ENCODE results near the gene MRGPRD.

MRGPRD gene

GRCh38 chr11:68942095-68942620 is 38.6 kb downstream of the MRGPRD start:
- no peak for DNase-seq

GRCh38 chr11:68941324-68942094 is 39.3 kb downstream of the MRGPRD start:
- no peak for DNase-seq

GRCh38 chr11:68940651-68941323 is 40.0 kb downstream of the MRGPRD start:
- no peak for DNase-seq

- DNase-seq: no peak
Observed at GRCh38 chr11:68939583-68940555, 40.9 kb downstream of the MRGPRD start.

GRCh38 chr11:68938816-68939582 is 41.8 kb downstream of the MRGPRD start:
- no peak for DNase-seq

- DNase-seq: no peak
Observed at GRCh38 chr11:68938088-68938487, 42.7 kb downstream of the MRGPRD start.

- no peak for DNase-seq
Observed at GRCh38 chr11:68936676-68937620, 43.8 kb downstream of the MRGPRD start.

GRCh38 chr11:68936358-68936636 is 44.5 kb downstream of the MRGPRD start:
- DNase-seq: no peak

GRCh38 chr11:68935516-68936357 is 45.0 kb downstream of the MRGPRD start:
- no peak for DNase-seq

- DNase-seq: no peak
Observed at GRCh38 chr11:68935066-68935465, 45.7 kb downstream of the MRGPRD start.

- no peak for DNase-seq
Observed at GRCh38 chr11:68934666-68935065, 46.1 kb downstream of the MRGPRD start.

GRCh38 chr11:68934321-68934645 is 46.5 kb downstream of the MRGPRD start:
- DNase-seq: no peak

- DNase-seq: no peak
Observed at GRCh38 chr11:68933605-68934320, 47.0 kb downstream of the MRGPRD start.

GRCh38 chr11:68932933-68933577 is 47.7 kb downstream of the MRGPRD start:
- no peak for DNase-seq

- DNase-seq: no peak
Observed at GRCh38 chr11:68932358-68932757, 48.4 kb downstream of the MRGPRD start.

- DNase-seq: no peak
Observed at GRCh38 chr11:68931911-68932310, 48.9 kb downstream of the MRGPRD start.

- DNase-seq: no peak
Observed at GRCh38 chr11:68930991-68931855, 49.6 kb downstream of the MRGPRD start.
